H54 (cell line): Measurements from ENCODE around the gene MAN1C1.

Experiments
- DNase-seq: peaks from one replicate; pipeline ENCODE4 v3.0.0; 2011; ENCODE audit warnings: low spot score, mixed read lengths; ENCODE audit not compliant: insufficient read length
- FAIRE-seq: peaks from 3 replicates; lab custom pipeline; 2011; peaks lifted over from hg19 to GRCh38; lab: Jason Lieb, UNC
- POLR2A ChIP-seq: IDR thresholded peaks from 2 replicates; pipeline ENCODE4 v1.6.1; 2011; ENCODE audit warnings: low read depth, mild to moderate bottlenecking, low read length

The MAN1C1 gene

DNA sequence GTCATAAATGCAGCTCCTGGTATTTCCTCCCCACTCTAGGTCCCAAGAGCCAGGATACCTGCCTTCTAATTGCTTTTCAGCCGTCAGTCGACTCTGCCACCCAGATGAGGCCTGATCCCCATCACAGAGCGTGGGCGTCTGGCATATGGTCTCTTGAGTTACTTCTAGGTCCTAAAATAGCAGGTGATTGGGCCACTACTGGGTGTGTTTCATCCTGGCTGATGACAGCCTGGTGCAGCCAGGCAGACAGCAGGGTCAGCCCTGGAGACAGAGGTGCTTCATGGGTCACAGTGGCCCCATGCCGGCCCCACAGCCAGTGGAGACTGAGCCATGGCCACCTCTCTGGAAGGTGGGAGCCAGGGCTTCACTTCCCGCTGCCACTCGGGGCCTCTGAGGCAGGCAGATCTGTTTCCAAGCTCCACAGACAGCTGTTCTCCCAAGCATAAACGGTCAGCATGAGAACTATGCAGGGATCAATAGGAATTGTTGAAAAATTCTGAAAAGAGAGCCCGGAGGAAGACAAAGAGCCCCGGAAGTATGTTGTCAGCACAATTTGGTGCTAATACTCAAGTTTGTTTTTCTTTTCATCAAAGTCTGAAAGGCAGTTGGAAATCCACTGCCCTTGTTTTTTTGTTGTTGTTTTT lies 83.0 kb downstream of the MAN1C1 start:
- FAIRE-seq = no peak
- DNase-seq = no peak
- TF ChIP-seq POLR2A = no peak

DNA sequence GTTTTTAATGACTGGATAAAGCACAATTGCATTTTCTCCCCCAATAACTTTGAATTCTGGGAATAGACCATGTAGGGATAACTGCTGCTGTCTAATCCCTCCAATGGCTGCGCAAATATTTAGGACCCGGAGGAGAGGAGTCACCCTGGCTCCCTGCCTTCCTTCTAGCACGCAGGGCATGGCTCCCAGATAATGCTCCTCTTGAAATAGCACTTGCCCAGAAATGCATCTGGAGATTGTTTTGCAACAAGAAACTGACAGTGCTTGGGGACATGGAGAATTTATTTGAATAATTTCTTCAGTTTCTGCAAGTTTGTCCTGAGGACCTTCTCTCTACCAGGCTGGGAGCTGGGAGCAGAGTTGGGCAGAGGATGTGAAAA lies 83.5 kb downstream of the MAN1C1 start:
- FAIRE-seq = no peak
- DNase-seq = no peak
- TF ChIP-seq POLR2A = no peak

DNA sequence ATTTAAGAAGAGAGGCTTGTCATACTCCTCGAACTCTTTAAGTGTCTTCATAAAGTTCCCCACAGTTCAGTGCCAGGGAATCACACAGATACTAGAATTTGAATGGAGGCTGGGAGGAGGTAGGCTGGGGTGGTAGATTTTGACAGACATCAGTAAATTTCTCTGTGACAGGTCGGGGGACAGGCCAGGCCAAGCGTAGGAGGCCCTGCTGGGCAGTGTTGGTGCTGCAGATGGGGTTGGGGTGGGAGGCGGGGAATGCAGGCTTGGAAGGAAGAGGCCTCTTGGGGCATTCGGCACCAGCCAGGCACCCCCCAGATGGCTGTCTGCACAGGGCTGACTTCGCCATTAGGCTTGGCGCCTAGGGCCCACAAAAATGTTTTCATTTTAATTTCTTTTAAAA lies 84.0 kb downstream of the MAN1C1 start:
- no peak for FAIRE-seq
- no peak for TF ChIP-seq POLR2A
- DNase-seq = no peak

DNA sequence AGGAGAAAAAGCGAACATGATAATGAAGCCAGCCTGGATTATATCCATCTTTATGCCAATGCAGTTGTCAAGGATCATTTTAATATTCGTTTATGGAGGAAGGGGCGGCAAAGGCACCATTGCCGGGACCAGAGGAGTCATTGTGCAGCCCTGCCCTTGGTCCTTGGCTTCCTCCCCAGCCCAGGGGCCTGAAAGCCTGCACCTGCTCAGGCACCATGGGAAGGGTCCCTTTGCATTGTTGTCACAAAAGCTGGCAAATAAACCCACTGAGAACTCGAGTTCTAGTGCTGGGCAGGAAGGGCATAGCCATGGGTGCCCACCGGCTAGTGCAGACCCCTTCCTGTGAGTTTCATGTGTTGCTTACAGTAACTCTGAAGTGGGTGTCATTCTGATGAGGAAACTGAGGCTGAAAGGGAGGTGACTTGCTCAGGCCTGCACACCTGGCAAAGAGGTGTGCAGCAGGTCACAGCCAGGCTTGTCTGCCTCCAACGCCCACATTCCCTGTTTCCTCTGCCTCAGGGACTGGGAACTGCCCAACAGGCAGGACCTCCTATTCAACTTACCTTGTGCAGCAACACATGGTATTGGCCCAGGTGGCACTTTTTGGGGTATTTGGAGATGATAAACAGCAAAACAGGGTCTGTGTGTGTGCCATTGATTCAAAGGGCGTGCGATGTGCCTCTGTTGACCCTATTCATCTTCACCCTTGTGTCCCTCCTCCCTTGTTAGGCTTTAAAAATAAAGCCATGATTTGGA lies 84.6 kb downstream of the MAN1C1 start:
- DNase-seq (no peak), FAIRE-seq (no peak)
- no peak for TF ChIP-seq POLR2A

DNA sequence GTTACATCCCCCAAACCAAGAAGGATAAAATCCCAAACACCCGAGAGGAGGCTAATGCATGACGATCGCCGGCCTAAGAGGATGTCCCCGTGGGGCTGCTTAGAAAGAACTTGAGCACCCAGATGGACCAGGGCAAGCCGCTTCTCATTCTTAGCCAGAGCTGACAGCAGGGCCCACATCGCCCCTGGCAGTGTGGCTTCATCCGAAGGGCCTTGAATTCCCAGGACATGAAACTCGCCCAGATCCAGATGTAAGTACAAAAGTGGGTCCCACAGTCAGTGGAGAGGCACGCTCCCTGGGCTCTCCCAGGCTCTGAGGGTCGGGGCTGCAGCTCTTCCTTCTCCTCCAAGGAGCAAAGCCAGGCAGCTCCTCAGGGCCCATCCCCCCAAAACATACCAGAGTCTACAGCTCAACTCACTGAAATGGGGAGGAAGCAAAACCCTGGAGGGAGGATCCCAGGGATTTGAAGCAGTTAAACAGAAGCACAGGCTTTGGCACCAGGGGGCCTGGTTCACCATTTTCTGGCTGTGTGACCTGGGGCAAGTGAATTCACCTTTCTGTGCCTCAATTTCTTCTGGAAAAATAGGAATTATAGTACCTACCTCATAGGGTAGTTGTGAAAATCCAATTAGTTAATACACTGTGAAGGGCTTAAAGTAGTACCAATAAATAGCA lies 85.6 kb downstream of the MAN1C1 start:
- TF ChIP-seq POLR2A = no peak
- DNase-seq (no peak), FAIRE-seq (no peak)

DNA sequence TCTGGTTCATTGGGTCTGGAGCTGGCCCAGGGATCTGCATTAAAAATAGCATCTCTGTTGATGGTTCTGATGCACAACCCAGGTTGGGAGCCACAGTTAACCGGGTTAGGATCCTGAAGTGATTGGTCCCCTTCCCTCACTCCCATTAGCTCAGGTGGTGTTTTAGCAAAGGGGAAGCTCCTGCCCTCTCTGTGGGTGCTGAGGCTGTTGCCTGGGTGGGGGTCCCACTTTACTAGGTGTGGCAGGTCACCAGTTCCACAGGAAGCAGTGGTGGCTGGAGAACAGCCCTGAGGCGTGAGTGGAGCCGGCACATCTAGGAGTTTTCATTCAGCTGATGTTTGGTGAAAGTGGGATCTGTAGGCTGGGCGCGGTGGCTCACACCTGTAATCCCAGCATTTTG lies 86.5 kb downstream of the MAN1C1 start:
- DNase-seq (no peak), FAIRE-seq (no peak)
- no peak for TF ChIP-seq POLR2A

DNA sequence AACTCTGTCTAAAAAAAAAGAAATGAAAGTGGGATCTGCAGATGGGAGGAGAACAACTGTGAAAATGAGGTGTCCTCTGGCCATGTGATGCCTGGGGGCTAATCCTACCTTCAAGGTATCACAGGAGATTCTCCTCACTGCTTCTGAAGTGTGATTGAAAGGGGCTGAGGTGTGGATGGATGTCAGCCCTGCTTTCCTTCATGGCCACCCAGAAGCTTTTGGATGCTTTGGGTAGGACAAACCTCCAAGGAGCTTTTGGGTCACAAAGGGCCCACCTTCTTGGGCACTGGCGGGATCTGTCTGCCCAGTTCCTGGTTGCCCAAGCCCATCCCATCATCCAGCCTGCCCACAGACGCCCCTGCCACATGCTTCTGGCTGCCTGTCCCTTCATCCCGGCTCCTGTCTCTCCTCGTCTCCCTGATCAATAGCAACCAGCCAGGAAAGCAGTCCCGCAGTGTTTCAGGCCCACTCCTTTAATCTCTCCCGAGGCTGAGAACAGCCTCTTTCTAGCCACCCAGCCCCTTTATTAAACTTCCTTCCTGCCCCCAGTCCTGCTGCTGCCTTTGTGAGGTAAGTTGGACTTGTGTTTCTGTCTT lies 87.2 kb downstream of the MAN1C1 start:
- no peak for FAIRE-seq
- DNase-seq = no peak
- no peak for TF ChIP-seq POLR2A

DNA sequence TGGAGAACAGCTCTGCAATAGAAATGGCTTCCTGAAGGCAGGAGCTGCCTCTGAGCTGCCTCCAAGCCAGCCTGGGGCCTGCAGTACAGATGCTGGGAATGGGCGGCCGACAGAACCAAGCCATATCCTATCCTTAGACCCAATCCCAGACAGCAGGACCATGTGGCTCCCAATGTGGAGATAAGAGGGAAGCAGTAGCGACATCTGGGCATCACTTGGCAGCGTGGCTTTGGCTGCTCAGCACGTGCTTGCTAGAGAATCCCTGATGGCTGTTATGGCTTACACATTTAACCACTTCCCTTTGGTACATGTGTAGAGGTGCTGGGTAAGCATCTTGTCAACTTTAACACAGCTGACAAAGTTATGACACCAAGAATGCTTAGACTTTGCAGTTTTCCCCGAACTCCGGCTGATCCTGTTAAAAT lies 87.7 kb downstream of the MAN1C1 start:
- no peak for DNase-seq
- no peak for TF ChIP-seq POLR2A
- no peak for FAIRE-seq

DNA sequence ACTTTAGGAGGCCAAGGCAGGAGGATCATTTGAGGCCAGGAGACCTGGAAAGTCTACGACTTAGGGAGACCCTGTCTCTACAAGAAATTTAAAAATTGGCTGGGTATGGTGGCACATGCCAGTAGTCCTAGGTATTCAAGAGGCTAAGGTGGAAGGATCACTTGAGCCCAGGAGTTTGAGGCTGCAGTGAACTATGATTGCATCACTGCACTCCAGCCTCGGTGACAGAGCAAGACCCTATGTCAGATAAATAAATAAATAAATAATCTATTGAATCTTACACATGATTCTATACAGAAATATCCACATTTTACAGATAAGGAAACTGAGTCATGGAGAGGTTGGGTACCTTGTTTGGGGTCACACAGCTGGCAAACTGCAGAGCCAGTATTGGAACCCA lies 89.1 kb downstream of the MAN1C1 start:
- no peak for TF ChIP-seq POLR2A
- no peak for FAIRE-seq

DNA sequence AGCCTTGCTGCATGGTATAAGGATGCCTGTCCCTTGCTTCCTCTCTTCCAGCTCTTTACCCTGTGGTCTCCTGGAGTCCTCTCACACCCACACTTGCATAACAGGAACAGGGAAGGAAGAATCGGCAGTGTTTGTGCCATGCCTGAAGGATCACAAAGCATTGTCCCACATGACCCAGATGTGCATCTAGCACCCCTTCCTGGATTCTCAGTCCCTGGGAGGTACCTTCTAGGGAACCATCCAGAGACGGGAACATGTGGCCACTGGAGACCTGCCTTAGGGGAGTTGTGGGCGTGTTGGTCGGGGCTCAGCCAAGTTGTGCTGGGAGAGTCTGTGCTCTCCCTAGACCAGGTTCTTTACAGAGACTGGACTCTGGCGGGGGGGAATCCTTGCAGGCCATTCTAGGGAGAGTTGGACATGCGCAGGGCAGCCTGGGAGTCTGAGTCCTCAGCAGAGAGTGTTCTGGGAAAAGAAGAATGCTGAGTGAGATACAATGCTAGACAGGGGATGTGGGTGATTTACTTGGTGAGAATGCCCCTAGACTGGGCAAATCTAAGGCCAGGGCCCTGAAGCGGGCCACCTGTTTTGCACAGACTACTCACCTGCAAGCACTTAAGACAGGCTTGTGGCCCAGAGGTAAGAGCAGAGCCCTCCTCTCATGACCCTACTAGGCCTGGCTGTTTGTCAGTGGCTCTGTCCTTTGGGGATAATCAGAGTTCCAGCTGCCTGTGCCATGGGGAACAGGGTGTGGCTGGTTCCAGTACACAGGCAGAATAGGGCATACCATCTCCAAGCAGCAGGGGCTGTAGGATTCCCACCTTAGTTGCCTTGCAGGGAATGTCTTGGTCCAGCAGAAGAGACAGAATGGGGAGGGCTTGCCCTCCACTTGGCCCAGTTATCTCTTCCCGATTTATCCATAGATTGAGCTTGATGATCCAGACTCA lies 89.8 kb downstream of the MAN1C1 start:
- TF ChIP-seq POLR2A = no peak
- DNase-seq (no peak), FAIRE-seq (no peak)

More for the DNA sequence above, 89.1 kb downstream of the MAN1C1 start:
- no peak for DNase-seq

DNA sequence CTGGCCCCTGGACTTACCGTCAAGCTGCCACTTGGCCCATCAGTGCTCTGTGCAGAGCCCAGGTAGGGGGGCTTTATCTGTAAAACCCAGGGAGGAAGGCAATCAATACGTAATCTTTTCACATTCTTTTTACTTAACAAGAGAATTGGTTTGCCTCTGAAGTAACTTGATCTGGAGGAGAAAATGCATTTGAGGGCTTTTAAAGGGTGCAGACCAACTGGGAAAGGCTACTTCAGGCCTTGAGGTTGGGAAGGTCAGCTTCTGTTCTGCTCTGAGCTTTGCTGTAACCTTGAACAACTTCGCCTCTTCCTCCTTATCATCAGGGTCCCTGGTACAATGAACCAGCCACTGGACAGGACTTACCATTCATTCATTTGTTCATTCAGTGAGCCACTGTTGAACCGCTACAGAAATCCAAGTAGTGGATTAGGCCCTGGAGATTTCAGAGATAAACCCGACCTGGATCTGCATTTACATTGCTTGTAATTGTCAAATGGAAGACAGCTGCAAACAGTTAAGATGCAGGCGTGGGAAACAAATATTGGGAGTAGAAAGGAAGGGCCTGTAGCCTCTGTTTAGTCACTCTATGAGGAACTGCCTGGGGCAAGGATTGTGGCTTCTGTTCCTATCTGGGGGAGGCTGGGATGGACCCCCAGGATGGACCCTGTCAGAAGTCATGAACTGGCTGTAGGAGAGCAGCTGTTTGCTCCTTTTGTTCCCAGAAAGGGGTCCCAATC lies 90.9 kb downstream of the MAN1C1 start:
- no peak for FAIRE-seq
- no peak for DNase-seq
- no peak for TF ChIP-seq POLR2A

DNA sequence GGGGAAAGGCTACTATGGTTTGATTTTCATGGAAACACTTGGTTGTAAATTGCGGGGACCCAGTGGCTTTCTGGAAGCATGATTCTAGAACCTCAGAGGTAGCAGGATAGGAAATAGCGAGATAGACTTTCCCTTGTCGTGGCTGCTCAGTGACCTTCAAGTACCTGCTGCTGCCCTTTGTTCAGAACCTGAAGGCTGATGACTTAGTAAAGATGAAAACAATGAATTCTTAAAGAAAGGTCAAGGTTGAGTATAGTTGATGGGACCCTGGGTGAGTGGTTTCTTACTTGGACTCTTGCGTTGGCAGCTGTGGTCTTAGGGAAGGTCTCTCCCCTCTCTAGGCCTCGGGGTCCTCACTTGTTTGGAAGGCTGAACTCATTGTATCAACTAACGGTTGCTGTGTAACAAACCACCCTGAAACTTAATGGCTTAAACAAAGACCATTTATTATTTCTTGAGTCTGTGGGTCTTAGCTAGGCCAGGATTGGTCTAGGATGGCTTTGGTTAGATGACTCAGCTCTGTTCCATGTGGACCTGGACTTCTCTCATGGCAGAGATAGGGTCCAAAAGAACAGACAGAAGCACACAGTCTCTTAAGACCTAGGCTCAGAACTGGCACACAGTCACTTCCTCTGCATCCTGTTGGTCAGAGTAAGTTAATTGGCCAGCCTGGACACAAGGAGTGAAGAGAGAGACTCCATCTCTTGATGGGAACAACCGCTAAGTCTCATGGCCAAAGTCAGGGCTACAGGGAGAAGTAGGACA lies 94.2 kb downstream of the MAN1C1 start:
- FAIRE-seq (no peak), DNase-seq (no peak)
- no peak for TF ChIP-seq POLR2A
